Measurements from ENCODE around the gene GNAQ. TPM values are rescaled to one million over a fixed set of nuclear protein-coding genes. Genes with fewer than 3 reads are reported as not detected.

Gene GNAQ
- total and polyA plus RNA-seq, 2 donors (not counting 1 experiment from before 2014, with no cell fraction given) = 0.60 to 1.4 TPM

DNA sequence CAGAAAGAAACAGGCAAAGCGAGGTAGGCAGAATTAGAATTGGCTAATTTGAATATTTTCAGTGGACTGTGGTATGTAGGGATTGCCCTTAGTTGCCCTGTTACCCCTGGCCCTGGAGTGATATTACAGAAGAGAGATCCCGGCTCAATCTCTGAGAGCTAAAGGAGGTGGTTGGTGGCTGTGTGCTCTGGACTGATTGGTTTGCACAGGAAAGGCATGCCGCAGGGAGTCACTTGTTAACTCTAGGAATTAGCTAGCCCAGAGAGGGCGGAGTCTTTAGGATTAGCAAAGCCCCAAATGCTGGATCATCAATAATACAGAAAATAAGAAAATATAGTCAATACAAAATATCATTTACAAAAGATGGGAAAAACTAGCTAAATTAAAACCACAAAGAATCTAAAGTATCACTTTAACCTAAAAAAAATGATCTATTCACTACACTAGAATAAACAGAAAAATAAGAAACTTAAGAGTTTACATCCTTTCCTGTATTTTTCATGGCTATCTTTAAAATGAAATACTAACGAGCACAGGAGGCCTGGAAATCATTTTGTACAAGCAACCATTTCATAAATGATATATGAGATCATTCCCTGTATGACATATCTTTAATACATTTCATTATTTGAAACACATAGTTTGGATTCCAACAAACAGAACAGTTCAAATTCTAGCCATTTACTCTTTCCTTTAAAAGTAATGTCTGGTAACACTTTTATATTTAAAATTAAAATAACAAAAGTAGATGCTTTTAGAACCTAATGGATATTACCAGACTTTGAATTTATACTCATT is 71.1 kb downstream of the GNAQ start:
- H4K20me1 ChIP-seq (ENCODE audit: control insufficient read depth, insufficient read depth, low read length, poor library complexity, severe bottlenecking) = no peaks in the 10 kb centered on the region
- H3K27me3 ChIP-seq (replicated peaks in 1 of 4; ENCODE audit: control extremely low read depth in 1 of 4, control insufficient read depth in 3 of 4, insufficient read depth in 4 of 4, low read length in 3 of 4) = peaks cover 0 to 5% (median 2%) of the 10 kb centered on the region in 4 experiments
- no peak overlapping the region for H2AFZ ChIP-seq (ENCODE audit: insufficient read depth, low read depth, low read length, poor library complexity, severe bottlenecking)
- WGBS (ENCODE audit: insufficient coverage) = 65% methylated on average over 2 of the region's 5 CpGs
- H3K4me2 ChIP-seq (replicated peaks; ENCODE audit: low read depth, low read length, poor library complexity, severe bottlenecking) = no peak overlapping the region
- no peak overlapping the region for H3K4me3 Mint-ChIP-seq
- no peaks in the 10 kb centered on the region for H3K36me3 ChIP-seq (replicated peaks in 1 of 2; ENCODE audit: control extremely low read depth in 1 of 2, control insufficient read depth in 1 of 2, extremely low read depth in 1 of 2, insufficient read depth in 2 of 2, low read length in 1 of 2)
- no peak overlapping the region for H3K27ac ChIP-seq (ENCODE audit: low read length in 2 of 2)
- DNase-seq = no peak
- TF ChIP-seq, protein P1, sequence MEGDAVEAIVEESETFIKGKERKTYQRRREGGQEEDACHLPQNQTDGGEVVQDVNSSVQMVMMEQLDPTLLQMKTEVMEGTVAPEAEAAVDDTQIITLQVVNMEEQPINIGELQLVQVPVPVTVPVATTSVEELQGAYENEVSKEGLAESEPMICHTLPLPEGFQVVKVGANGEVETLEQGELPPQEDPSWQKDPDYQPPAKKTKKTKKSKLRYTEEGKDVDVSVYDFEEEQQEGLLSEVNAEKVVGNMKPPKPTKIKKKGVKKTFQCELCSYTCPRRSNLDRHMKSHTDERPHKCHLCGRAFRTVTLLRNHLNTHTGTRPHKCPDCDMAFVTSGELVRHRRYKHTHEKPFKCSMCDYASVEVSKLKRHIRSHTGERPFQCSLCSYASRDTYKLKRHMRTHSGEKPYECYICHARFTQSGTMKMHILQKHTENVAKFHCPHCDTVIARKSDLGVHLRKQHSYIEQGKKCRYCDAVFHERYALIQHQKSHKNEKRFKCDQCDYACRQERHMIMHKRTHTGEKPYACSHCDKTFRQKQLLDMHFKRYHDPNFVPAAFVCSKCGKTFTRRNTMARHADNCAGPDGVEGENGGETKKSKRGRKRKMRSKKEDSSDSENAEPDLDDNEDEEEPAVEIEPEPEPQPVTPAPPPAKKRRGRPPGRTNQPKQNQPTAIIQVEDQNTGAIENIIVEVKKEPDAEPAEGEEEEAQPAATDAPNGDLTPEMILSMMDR (IDR thresholded peaks at IDR 0.05) = no peak
- no peak for TF ChIP-seq EZH2 (IDR thresholded peaks at IDR 0.05; ENCODE audit: borderline replicate concordance, insufficient read depth, low read depth, low read length, poor library complexity, severe bottlenecking)
- no peaks in the 10 kb centered on the region for H3K4me1 ChIP-seq (ENCODE audit: control insufficient read depth in 2 of 2, insufficient read depth in 2 of 2, low read length in 2 of 2)
- H3K4me1 Mint-ChIP-seq = no peaks in the 10 kb centered on the region
- no peak overlapping the region for H3K9ac ChIP-seq (ENCODE audit: low read length)
- no peak overlapping the region for H3K4me3 ChIP-seq (ENCODE audit: control extremely low read depth in 1 of 5, extremely low read depth in 1 of 5, insufficient read depth in 1 of 5, low read depth in 2 of 5, low read length in 4 of 5)
- POLR2A ChIA-PET = no interaction called here
- H3K79me2 ChIP-seq (ENCODE audit: control insufficient read depth, insufficient read depth, low read length) = no peaks in the 10 kb centered on the region
- no peaks in the 10 kb centered on the region for H3K9me3 ChIP-seq (ENCODE audit: control extremely low read depth in 1 of 3, control insufficient read depth in 2 of 3, insufficient read depth in 1 of 3, low read length in 2 of 3)
- intact Hi-C loops (cut with micrococcal nuclease) = no loop called here
- CTCF ChIA-PET = no interaction called here
- no peaks in the 10 kb centered on the region for H3K9me3 Mint-ChIP-seq (ENCODE audit: insufficient read depth)
- no peak overlapping the region for H3K27ac Mint-ChIP-seq
- no peak for ATAC-seq (ENCODE audit: low read depth)
- H3K27me3 Mint-ChIP-seq = peaks cover 34% of the 10 kb centered on the region

GRCh38 chr9:77959803-77960202 is 71.8 kb downstream of the GNAQ start:
- Mint-ChIP-seq H3K4me1 (no peaks in the 10 kb centered on the region), H3K9me3 (ENCODE audit: insufficient read depth) (no peaks in the 10 kb centered on the region), H3K4me3 (no peak overlapping the region), H3K27me3 (peaks cover 34% of the 10 kb centered on the region), H3K27ac (no peak overlapping the region)
- no peak for ATAC-seq (ENCODE audit: low read depth)
- POLR2A ChIA-PET = no interaction called here
- no peak overlapping the region for H3K9ac ChIP-seq (ENCODE audit: low read length)
- no peaks in the 10 kb centered on the region for H4K20me1 ChIP-seq (ENCODE audit: control insufficient read depth, insufficient read depth, low read length, poor library complexity, severe bottlenecking)
- H3K27me3 ChIP-seq (replicated peaks in 1 of 4; ENCODE audit: control extremely low read depth in 1 of 4, control insufficient read depth in 3 of 4, insufficient read depth in 4 of 4, low read length in 3 of 4) = peaks cover 0 to 5% (median 2%) of the 10 kb centered on the region in 4 experiments
- no peaks in the 10 kb centered on the region for H3K9me3 ChIP-seq (ENCODE audit: control extremely low read depth in 1 of 3, control insufficient read depth in 2 of 3, insufficient read depth in 1 of 3, low read length in 2 of 3)
- no peaks in the 10 kb centered on the region for H3K4me1 ChIP-seq (ENCODE audit: control insufficient read depth in 2 of 2, insufficient read depth in 2 of 2, low read length in 2 of 2)
- H2AFZ ChIP-seq (ENCODE audit: insufficient read depth, low read depth, low read length, poor library complexity, severe bottlenecking) = no peak overlapping the region
- intact Hi-C loops (cut with micrococcal nuclease) = no loop called here
- H3K27ac ChIP-seq (ENCODE audit: low read length in 2 of 2) = no peak overlapping the region
- CTCF ChIA-PET = no interaction called here
- DNase-seq = no peak
- no peaks in the 10 kb centered on the region for H3K36me3 ChIP-seq (replicated peaks in 1 of 2; ENCODE audit: control extremely low read depth in 1 of 2, control insufficient read depth in 1 of 2, extremely low read depth in 1 of 2, insufficient read depth in 2 of 2, low read length in 1 of 2)
- H3K4me2 ChIP-seq (replicated peaks; ENCODE audit: low read depth, low read length, poor library complexity, severe bottlenecking) = no peak overlapping the region
- H3K4me3 ChIP-seq (ENCODE audit: control extremely low read depth in 1 of 5, extremely low read depth in 1 of 5, insufficient read depth in 1 of 5, low read depth in 2 of 5, low read length in 4 of 5) = no peak overlapping the region
- WGBS (ENCODE audit: insufficient coverage) = no CpG with 5 or more reads among the region's 1 CpG
- no peak for TF ChIP-seq EZH2 (IDR thresholded peaks at IDR 0.05; ENCODE audit: borderline replicate concordance, insufficient read depth, low read depth, low read length, poor library complexity, severe bottlenecking)
- TF ChIP-seq, protein P1 (IDR thresholded peaks at IDR 0.05) = no peak
- H3K79me2 ChIP-seq (ENCODE audit: control insufficient read depth, insufficient read depth, low read length) = no peaks in the 10 kb centered on the region

Data from B cell (primary cell).